Keratinocyte (primary cell): Measurements from ENCODE around the gene SERPINH1. TPM values are rescaled to one million over a fixed set of nuclear protein-coding genes. Genes with fewer than 3 reads are reported as not detected.

Experiments
- DNase-seq: peaks from one replicate; pipeline ENCODE4 v3.0.0-alpha.2; 2011; ENCODE audit warnings: low read depth, missing footprints, low spot score
- FAIRE-seq: peaks from 2 replicates; lab custom pipeline; 2011; peaks lifted over from hg19 to GRCh38; lab: Jason Lieb, UNC
- H2AFZ ChIP-seq: 2 replicates; pipeline ENCODE4 v1.6.0; 2012; ENCODE audit warnings: low read length, control low read depth, inconsistent platforms; ENCODE audit not compliant: control insufficient read depth
- H3K27ac ChIP-seq: 2 replicates; pipeline ENCODE4 v1.5.1; 2011; ENCODE audit warnings: low read length; ENCODE audit not compliant: control insufficient read depth, insufficient read depth
- H3K27me3 ChIP-seq: 3 replicates; pipeline ENCODE4 v1.6.0; 2011; ENCODE audit warnings: low read length; ENCODE audit not compliant: control insufficient read depth, insufficient read depth; ENCODE audit errors: extremely low read depth
- H3K36me3 ChIP-seq, 2 experiments: 2 replicates in 1 of 2; 3 replicates in 1 of 2; pipeline ENCODE4 v1.5.1; 2011; ENCODE audit warnings: low read length in 2 of 2, mild to moderate bottlenecking in 1 of 2; ENCODE audit not compliant: control insufficient read depth in 2 of 2, insufficient read depth in 2 of 2; ENCODE audit errors: extremely low read depth in 1 of 2
- H3K4me1 ChIP-seq: 3 replicates; pipeline ENCODE4 v1.5.1; 2011; ENCODE audit warnings: low read length; ENCODE audit not compliant: control insufficient read depth, insufficient read depth; ENCODE audit errors: extremely low read depth
- H3K4me2 ChIP-seq: 3 replicates; pipeline ENCODE4 v1.6.0; 2011; ENCODE audit warnings: low read depth, low read length; ENCODE audit not compliant: control insufficient read depth, insufficient read depth; ENCODE audit errors: extremely low read depth
- H3K4me3 ChIP-seq, 3 experiments: fragments of 200-600 bp in 1 of 3; sonication (generic) in 1 of 3; 2 replicates in 2 of 3; 3 replicates in 1 of 3; pipeline ENCODE4 v1.5.1; 2011 to 2016; ENCODE audit warnings: low read length in 3 of 3, mild to moderate bottlenecking in 3 of 3, control low read depth in 2 of 3, inconsistent platforms in 1 of 3, low read depth in 1 of 3, mixed read lengths in 1 of 3, mixed run types in 1 of 3, moderate library complexity in 1 of 3; ENCODE audit not compliant: control insufficient read depth in 2 of 3, insufficient read depth in 2 of 3; ENCODE audit errors: extremely low read depth in 1 of 3
- H3K79me2 ChIP-seq: 2 replicates; pipeline ENCODE4 v1.6.0; 2012; ENCODE audit warnings: low read length; ENCODE audit not compliant: control insufficient read depth, insufficient read depth
- H3K9ac ChIP-seq: 3 replicates; pipeline ENCODE4 v1.6.0; 2011; ENCODE audit warnings: low read length; ENCODE audit not compliant: control insufficient read depth, insufficient read depth; ENCODE audit errors: extremely low read depth
- H3K9me1 ChIP-seq: 3 replicates; pipeline ENCODE4 v1.6.0; 2011; ENCODE audit warnings: low read length; ENCODE audit not compliant: control insufficient read depth, insufficient read depth; ENCODE audit errors: extremely low read depth
- H3K9me3 ChIP-seq: 2 replicates; pipeline ENCODE4 v1.5.1; 2012; ENCODE audit warnings: low read depth, low read length; ENCODE audit not compliant: control insufficient read depth
- H4K20me1 ChIP-seq: 3 replicates; pipeline ENCODE4 v1.6.0; 2011; ENCODE audit warnings: low read length; ENCODE audit not compliant: control insufficient read depth, insufficient read depth; ENCODE audit errors: extremely low read depth
- CTCF ChIP-seq, 3 experiments: IDR thresholded peaks in 1 of 3; conservative IDR thresholded peaks in 1 of 3; optimal IDR thresholded peaks in 1 of 3; 2 replicates in 2 of 3; 3 replicates in 1 of 3; pipeline versions ENCODE3 to v1.5.1; 2011; ENCODE audit warnings: low read length in 3 of 3, mild to moderate bottlenecking in 3 of 3, moderate library complexity in 2 of 3, control low read depth in 1 of 3, inconsistent platforms in 1 of 3; ENCODE audit not compliant: insufficient read depth in 2 of 3; ENCODE audit errors: extremely low read depth in 1 of 3
- EZH2 ChIP-seq: IDR thresholded peaks from one replicate; pipeline ENCODE4 v1.6.1; 2012; ENCODE audit warnings: inconsistent platforms, mild to moderate bottlenecking, low read length, moderate library complexity
- dilution Hi-C: fragments of 300-500 bp; cut with MboI; formaldehyde crosslinking; loops from one replicate; pipeline ENCODE4 v1.7.0; 2020; ENCODE audit warnings: low sequenced_read_pairs; ENCODE audit not compliant: extremely low pct_ligation_motif_present
- polyA minus RNA-seq, 3 experiments: library from RNA; depleted of rRNA, polyadenylated mRNA; stranded (reverse); fragments of >200 nt; gene quantifications; 1 replicate in 1 of 3; 2 replicates in 1 of 3; 3 replicates in 1 of 3; pipeline ENCODE4 v1.2.3, GENCODE V29; 2011
- polyA plus RNA-seq, 5 experiments: library from polyadenylated mRNA; depleted of rRNA in 3 of 5; stranded (reverse) in 3 of 5; stranded (forward) in 1 of 5; unstranded in 1 of 5; fragments of >200 nt; gene quantifications; 1 replicate in 1 of 5; 2 replicates in 3 of 5; 3 replicates in 1 of 5; pipeline versions ENCODE4 v1.2.1 to v1.2.3, GENCODE V29; 2011 to 2012; ENCODE audit warnings: missing spikeins in 2 of 5, low read depth in 1 of 5, low replicate concordance in 1 of 5

The SERPINH1 gene
- polyA plus RNA-seq: 131 to 152 TPM (median 136 TPM) in 3 replicates
- polyA plus RNA-seq (2011; ENCODE audit: low read depth): 21.2 TPM
- polyA plus RNA-seq (2011; cell fraction: cytosol; rRNA removed): 55.7 and 96.8 TPM in 2 replicates
- polyA plus RNA-seq (2011; cell fraction: nucleus; rRNA removed): 222 and 300 TPM in 2 replicates
- polyA plus RNA-seq (2012; ENCODE audit: low replicate concordance): 44.1 and 204 TPM in 2 replicates
- polyA minus RNA-seq: 94.3 to 326 TPM (median 110 TPM) in 3 replicates
- 352 TPM for polyA minus RNA-seq (2011; cell fraction: cytosol; rRNA and poly(A)+ RNA removed)
- polyA minus RNA-seq (2011; cell fraction: nucleus; rRNA and poly(A)+ RNA removed): 249 and 254 TPM in 2 replicates

- H3K4me2 ChIP-seq: peak within 1 kb of the TSS; percentile 95
- H3K9ac ChIP-seq: peak within 1 kb of the TSS; percentile 90
- peak within 1 kb of the TSS; percentile 87 for H3K27ac ChIP-seq
- DNase-seq: no peak
- peaks cover 50% of the 10 kb centered on the region for H3K79me2 ChIP-seq
- peak within 1 kb of the TSS; percentile 77 to 97 (median 82) for H3K4me3 ChIP-seq
- dilution Hi-C loops: no loop called here
- H3K9me1 ChIP-seq: peaks cover 4% of the 10 kb centered on the region
- peaks cover 13% of the 10 kb centered on the region for H4K20me1 ChIP-seq
- H3K27me3 ChIP-seq: no peaks in the 10 kb centered on the region
- TF ChIP-seq CTCF (optimal IDR thresholded peaks at IDR 0.05 in 1 of 3, IDR thresholded peaks at IDR 0.05 in 1 of 3, conservative IDR thresholded peaks at IDR 0.05 in 1 of 3; ENCODE audit: extremely low read depth in 1 of 3, insufficient read depth in 2 of 3, low read length in 3 of 3): no peak
- TF ChIP-seq EZH2: no peak
- peak; percentile 55 for FAIRE-seq
- H2AFZ ChIP-seq: peak within 1 kb of the TSS; percentile 57
- no peaks in the 10 kb centered on the region for H3K9me3 ChIP-seq
- peaks cover 56% of the 10 kb centered on the region for H3K4me1 ChIP-seq
- peaks cover 10 to 20% of the 10 kb centered on the region in 2 experiments for H3K36me3 ChIP-seq
Measured at GRCh38 chr11:75562048-75562835, at the start of gene SERPINH1. SERPINH1 (plus strand) TSS chr11:75562253; CDS start chr11:75566350, 4,097 bp downstream.

- Histone ChIP-seq H3K4me3 (no peak overlapping the region), H3K9me3 (no peaks in the 10 kb centered on the region), H3K9ac (no peak overlapping the region), H3K9me1 (no peaks in the 10 kb centered on the region), H3K4me1 (no peaks in the 10 kb centered on the region), H4K20me1 (no peaks in the 10 kb centered on the region), H3K36me3 (no peaks in the 10 kb centered on the region), H2AFZ (no peak overlapping the region), H3K27ac (no peak overlapping the region), H3K4me2 (no peak overlapping the region), H3K27me3 (peaks cover 14% of the 10 kb centered on the region), H3K79me2 (no peaks in the 10 kb centered on the region)
- DNase-seq (no peak), FAIRE-seq (no peak)
- TF ChIP-seq EZH2: no peak
- no peak for TF ChIP-seq CTCF (optimal IDR thresholded peaks at IDR 0.05 in 1 of 3, IDR thresholded peaks at IDR 0.05 in 1 of 3, conservative IDR thresholded peaks at IDR 0.05 in 1 of 3; ENCODE audit: extremely low read depth in 1 of 3, insufficient read depth in 2 of 3, low read length in 3 of 3)
- dilution Hi-C loops: no loop called here
Measured at GRCh38 chr11:75513250-75513649, 48.8 kb upstream of the SERPINH1 start.
